Chondrocyte (in vitro differentiated cells): Measurements from ENCODE around the gene TUBA8. TPM values are rescaled to one million over a fixed set of nuclear protein-coding genes. Genes with fewer than 3 reads are reported as not detected.

ENCODE experiments used
- DNase-seq: peaks from one replicate; pipeline ENCODE4 v3.0.0; 2021; ENCODE audit warnings: mixed read lengths, low spot score
- H3K27ac Mint-ChIP-seq: one replicate; pipeline ENCODE4 v1.8.0; 2021; ENCODE audit warnings: mild to moderate bottlenecking, moderate library complexity, mixed read lengths; ENCODE audit not compliant: unreplicated experiment
- H3K27me3 Mint-ChIP-seq: 2 replicates; pipeline ENCODE4 v1.8.0; 2021; ENCODE audit warnings: low read depth, mixed read lengths
- H3K36me3 Mint-ChIP-seq: 2 replicates; pipeline ENCODE4 v1.8.0; 2021; ENCODE audit warnings: low read depth, mixed read lengths
- H3K4me1 Mint-ChIP-seq: 2 replicates; pipeline ENCODE4 v1.8.0; 2021; ENCODE audit warnings: low read depth, mild to moderate bottlenecking, mixed read lengths
- H3K4me3 Mint-ChIP-seq: one replicate; pipeline ENCODE4 v1.8.0; 2021; ENCODE audit warnings: mild to moderate bottlenecking, moderate library complexity, mixed read lengths; ENCODE audit not compliant: unreplicated experiment
- H3K9me3 Mint-ChIP-seq: 2 replicates; pipeline ENCODE4 v1.8.0; 2021; ENCODE audit warnings: low read depth, mixed read lengths
- CTCF ChIP-seq: fragments of 200-600 bp; sonication (generic); IDR thresholded peaks from 2 replicates; pipeline ENCODE4 v1.5.0; 2021; ENCODE audit warnings: antibody characterized with exemption, mild to moderate bottlenecking, moderate library complexity
- total RNA-seq: library from RNA; stranded (reverse); gene quantifications from 3 replicates; pipeline ENCODE4 v1.2.1, GENCODE V29; 2021

The TUBA8 gene
- total RNA-seq, 1 donor from 2014 or later: 1.2 TPM

- no peaks in the 10 kb centered on the region for H3K9me3 Mint-ChIP-seq
- H3K27ac Mint-ChIP-seq: peak overlapping the region; percentile 100
- H3K4me3 Mint-ChIP-seq: peak overlapping the region; percentile 78
- peak; percentile 67 for TF ChIP-seq CTCF
- no peaks in the 10 kb centered on the region for H3K27me3 Mint-ChIP-seq
- H3K4me1 Mint-ChIP-seq: peaks cover 22% of the 10 kb centered on the region
- H3K36me3 Mint-ChIP-seq: peaks cover 10% of the 10 kb centered on the region
- DNase-seq: no peak
These were observed 18.6 kb upstream of the TUBA8 start for GRCh38 chr22:18091916-18092526.

DNA sequence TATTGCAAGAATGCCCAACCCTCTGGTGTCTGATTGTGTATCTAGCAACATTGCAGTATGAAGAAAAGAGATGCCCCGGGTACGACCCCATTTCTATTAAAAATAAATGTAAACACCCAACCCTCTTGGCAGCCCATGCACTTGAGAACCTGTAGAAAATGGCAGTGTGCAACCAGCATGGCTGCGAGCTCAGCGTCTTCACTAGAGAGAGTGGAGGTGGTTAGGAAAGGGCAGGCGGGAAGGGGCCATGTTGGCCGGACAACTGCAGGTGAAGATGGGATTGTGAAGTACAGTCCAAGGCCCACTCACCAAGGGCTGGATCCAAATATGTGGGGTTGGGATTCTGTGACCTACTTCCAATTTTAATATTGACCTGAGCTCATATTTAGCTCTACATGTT, 16.9 kb upstream of the TUBA8 start:
- H3K27me3 Mint-ChIP-seq: no peaks in the 10 kb centered on the region
- no peak for TF ChIP-seq CTCF
- peaks cover 4% of the 10 kb centered on the region for H3K36me3 Mint-ChIP-seq
- H3K9me3 Mint-ChIP-seq: no peaks in the 10 kb centered on the region
- H3K27ac Mint-ChIP-seq: no peak overlapping the region
- DNase-seq: no peak
- H3K4me3 Mint-ChIP-seq: no peak overlapping the region
- peaks cover 22% of the 10 kb centered on the region for H3K4me1 Mint-ChIP-seq

DNA sequence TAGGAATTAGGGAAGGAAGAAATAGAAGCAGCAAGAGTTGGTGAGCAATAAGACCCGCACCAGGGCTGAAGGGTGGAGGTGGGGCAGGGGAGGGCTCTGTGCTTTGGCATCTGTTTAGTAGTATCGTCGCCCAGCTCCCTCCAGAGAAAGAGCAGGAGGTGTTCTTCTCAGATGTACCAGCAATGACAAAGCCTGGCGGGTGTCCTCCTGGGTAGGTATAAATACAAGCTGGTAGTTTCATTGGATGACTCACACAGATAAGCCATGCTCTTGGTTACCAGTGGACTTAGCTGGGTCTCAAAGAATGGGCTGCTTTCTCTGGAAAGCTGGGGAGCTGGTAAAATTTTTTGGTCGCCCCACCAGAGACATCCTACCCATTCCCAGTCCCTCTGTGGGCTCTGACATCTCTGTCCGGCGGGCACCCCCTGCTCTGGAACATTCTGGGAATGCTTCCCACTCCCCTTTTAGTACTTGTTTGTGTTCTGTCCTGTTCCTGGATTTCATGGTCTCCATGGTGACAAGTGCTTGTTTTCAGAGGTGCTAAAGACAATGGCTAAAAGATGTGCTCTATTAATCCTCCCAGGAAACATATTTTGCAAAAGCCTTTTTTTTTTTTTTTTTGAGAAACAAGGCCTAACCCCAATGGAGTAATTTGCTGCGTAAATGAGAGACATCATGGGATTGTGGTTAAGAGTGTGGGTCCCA, 15.4 kb upstream of the TUBA8 start:
- Mint-ChIP-seq H3K9me3 (no peaks in the 10 kb centered on the region), H3K27me3 (no peaks in the 10 kb centered on the region), H3K4me1 (peaks cover 22% of the 10 kb centered on the region), H3K36me3 (peaks cover 2% of the 10 kb centered on the region), H3K4me3 (no peak overlapping the region), H3K27ac (no peak overlapping the region)
- no peak for TF ChIP-seq CTCF
- no peak for DNase-seq

DNA sequence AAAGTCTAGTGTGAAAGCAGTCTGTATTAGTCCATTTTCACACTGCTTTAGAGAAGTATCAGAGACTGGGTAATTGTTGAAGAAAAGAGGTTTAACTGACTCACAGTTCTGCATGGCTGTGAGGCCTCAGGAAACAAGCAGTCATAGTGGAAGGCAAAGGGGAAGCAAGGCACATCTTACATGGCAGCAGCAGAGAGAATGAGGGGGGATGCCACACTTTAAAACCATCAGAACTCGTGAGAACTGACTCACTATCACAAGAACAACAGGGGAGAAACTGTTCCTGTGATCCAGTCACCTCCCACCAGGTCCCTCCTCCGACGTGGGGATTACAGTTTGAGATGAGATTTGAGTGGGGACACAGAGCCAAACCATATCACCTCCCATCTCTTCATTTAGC, 13.8 kb upstream of the TUBA8 start:
- Mint-ChIP-seq H3K4me1 (peaks cover 12% of the 10 kb centered on the region), H3K36me3 (peaks cover 2% of the 10 kb centered on the region), H3K4me3 (no peak overlapping the region), H3K27me3 (no peaks in the 10 kb centered on the region), H3K9me3 (no peaks in the 10 kb centered on the region), H3K27ac (no peak overlapping the region)
- no peak for DNase-seq
- no peak for TF ChIP-seq CTCF

- Mint-ChIP-seq H3K4me3 (no peak overlapping the region), H3K9me3 (no peaks in the 10 kb centered on the region), H3K36me3 (peaks cover 7% of the 10 kb centered on the region), H3K27ac (no peak overlapping the region), H3K4me1 (peaks cover 3% of the 10 kb centered on the region), H3K27me3 (no peaks in the 10 kb centered on the region)
- no peak for DNase-seq
- no peak for TF ChIP-seq CTCF
These were observed 9.8 kb upstream of the TUBA8 start for GRCh38 chr22:18100781-18101180.
